Suprapubic skin (tissue), 4 donors: ENCODE measurements around the gene FAT4.

ENCODE experiments used
- CTCF ChIP-seq, 2 donors: fragments of 200-600 bp in 1 of 2; fragments of 450-650 bp in 1 of 2; sonication (generic) in 1 of 2; IDR thresholded peaks; one replicate each; pipeline ENCODE4 v1.5.1; 2016 to 2019; ENCODE audit warnings: antibody characterized with exemption in 2 of 2, mild to moderate bottlenecking in 1 of 2, moderate library complexity in 1 of 2
- EP300 ChIP-seq: sonication (generic); formaldehyde crosslinking; IDR thresholded peaks from one replicate; pipeline ENCODE4 v1.6.1; 2017; ENCODE audit warnings: antibody characterized with exemption
- POLR2A ChIP-seq, 2 donors: fragments of 450-650 bp; IDR thresholded peaks; one replicate each; pipeline ENCODE4 v1.6.1; 2017; ENCODE audit warnings: antibody characterized with exemption in 2 of 2, mild to moderate bottlenecking in 2 of 2, moderate library complexity in 2 of 2
- POLR2AphosphoS5 ChIP-seq, 3 donors: sonication (generic); formaldehyde crosslinking; IDR thresholded peaks; one replicate each; pipeline ENCODE4 v1.6.1; 2017; ENCODE audit warnings: antibody characterized with exemption in 3 of 3

GRCh38 chr4:125353131-125353530 lies 38.4 kb downstream of the FAT4 start:
- TF ChIP-seq POLR2AphosphoS5 (IDR thresholded peaks at IDR 0.05) (no peak), CTCF (IDR thresholded peaks at IDR 0.05) (no peak), POLR2A (IDR thresholded peaks at IDR 0.05) (no peak), EP300 (no peak)
